ENCODE data around the gene SMIM12. TPM values are rescaled to one million over a fixed set of nuclear protein-coding genes. Genes with fewer than 3 reads are reported as not detected.

The SMIM12 gene, protein sequence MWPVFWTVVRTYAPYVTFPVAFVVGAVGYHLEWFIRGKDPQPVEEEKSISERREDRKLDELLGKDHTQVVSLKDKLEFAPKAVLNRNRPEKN
- total RNA-seq = 10 to 100 TPM; 40.9 to 42.2 TPM
- 10 to 100 TPM; 59.1 to 77.3 (median 71.7) TPM for polyA plus RNA-seq
- total RNA-seq = 41.7 to 96.1 (median 61.6) reads per million in 6 experiments

DNA sequence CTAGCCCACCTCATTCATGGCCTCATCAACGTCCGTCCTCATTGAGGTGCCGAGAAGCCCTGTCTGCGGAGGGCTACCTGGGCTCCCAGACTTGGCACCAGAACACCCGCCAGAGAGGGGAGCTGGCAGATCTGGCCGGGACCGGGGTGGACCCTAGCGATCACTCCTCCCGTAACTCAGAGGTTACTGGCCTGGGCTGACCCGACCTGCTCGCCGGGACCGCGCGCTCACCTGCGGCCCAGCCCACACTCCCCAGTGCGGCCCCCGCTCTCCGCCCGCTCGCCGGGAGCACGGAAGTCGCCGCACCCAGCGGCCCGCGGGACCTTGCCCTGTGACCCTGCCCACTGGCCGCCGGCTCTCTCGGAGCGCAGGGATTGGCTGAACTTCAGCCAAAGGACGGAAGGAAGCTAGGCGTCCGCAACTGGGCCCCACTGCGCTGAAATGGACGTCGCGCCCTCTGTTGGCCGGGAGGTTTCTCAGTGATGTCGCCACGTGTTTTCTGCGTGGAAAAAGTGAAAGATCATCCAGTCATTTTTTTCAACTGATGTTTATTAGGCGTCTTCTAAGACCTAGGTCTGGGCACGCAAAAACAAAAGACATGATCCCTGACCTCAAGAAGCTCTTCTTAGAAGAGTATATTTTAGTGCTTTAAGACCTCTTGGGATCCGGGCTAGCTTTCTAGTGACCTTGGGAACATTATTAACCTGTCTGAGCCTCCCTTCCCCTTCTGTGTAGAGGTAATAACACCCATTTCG lies at the start of gene SMIM12:
TSS of gene SMIM12 (minus strand) at position 304 of the 755 bp plus-strand sequence. CDS start 3,772 bp downstream, outside the sequence.
- H3K27ac Mint-ChIP-seq = peak within 1 kb of the TSS; percentile 91 to 99 (median 96)
- H3K4me3 Mint-ChIP-seq = peak within 1 kb of the TSS; percentile 82 to 98 (median 96)
- H3K36me3 Mint-ChIP-seq = peaks cover 0 to 16% (median 4%) of the 10 kb centered on the region in 3 donors
- POLR2A ChIA-PET = interaction anchor here (0.7 to 2.2 kb wide), 5 partner anchors 8 to 333 kb away, joined by 4 to 14 read pairs (median 5); partner anchors contain the start of genes SFPQ, TMEM35B and ZMYM6
- H3K4me1 Mint-ChIP-seq = peaks cover 41 to 69% (median 66%) of the 10 kb centered on the region in 4 donors
- no peaks in the 10 kb centered on the region for H3K9me3 Mint-ChIP-seq
- peak; percentile 69 to 90 (median 79) for DNase-seq
- no peaks in the 10 kb centered on the region for H3K27me3 Mint-ChIP-seq
- ATAC-seq = peak; percentile 90 to 96

DNA sequence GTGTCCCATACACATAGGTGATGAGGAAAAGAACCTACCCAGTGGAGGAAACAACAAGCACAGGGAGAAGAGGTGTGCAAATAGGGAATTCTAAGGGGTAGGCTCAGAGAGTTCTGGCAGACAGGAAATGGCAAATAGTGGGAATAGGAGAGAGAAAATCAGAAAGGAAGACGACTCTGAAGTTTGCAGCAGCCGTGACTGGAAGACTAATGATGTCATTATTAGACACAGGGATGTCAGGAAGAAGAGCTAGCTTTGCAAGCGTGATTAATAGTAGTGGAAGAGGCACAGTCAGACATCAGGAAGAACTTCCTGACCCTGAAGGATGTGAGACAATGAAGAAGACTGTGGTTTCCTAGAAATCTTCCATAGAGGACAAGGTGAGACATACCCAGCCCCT lies 48.8 kb upstream of the SMIM12 start:
- H3K4me1 Mint-ChIP-seq = peaks cover 0 to 2% (median 0%) of the 10 kb centered on the region in 4 donors
- DNase-seq (no peak), ATAC-seq (no peak)
- no peak overlapping the region for H3K27ac Mint-ChIP-seq
- H3K27me3 Mint-ChIP-seq = peaks cover 6 to 22% (median 15%) of the 10 kb centered on the region in 5 donors
- no peak overlapping the region for H3K4me3 Mint-ChIP-seq
- peaks cover 0 to 2% (median 0%) of the 10 kb centered on the region in 9 donors for H3K9me3 Mint-ChIP-seq
- POLR2A ChIA-PET = no interaction called here
- H3K36me3 Mint-ChIP-seq = peaks cover 0 to 5% (median 0%) of the 10 kb centered on the region in 3 donors

DNA sequence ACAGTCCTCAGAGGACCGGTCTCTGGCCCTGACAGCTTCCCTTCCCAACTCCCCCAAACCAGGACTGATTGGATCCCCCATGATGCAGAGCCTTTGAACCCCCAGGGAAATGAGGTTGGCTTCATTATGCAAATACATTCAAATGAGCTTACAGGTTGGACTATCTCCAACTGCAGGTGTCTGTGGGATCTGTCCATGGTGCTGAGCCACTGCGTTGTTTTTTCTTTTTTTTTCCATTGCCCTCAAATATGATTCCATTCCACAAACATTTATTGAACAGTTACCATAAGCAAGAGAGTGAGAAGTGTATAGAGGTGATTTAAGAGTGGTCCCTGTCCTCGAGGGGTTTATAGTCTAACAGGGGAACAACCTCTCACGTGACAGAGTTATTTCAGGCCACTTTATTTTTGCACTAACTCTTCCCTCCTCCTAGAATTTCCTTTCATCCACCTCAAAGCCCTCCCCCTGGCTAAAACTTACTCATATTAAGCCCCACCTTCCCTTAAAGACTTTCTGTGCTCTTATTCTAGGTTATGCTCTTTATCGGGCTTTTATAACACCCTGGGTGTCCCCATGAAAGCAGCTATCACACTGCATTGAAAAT lies 48.0 kb upstream of the SMIM12 start:
- POLR2A ChIA-PET = interaction anchor here (0.5 kb wide), 1 partner anchor 43 kb away, joined by 4 read pairs; no protein-coding TSS in a partner anchor
- ATAC-seq = no peak
- H3K27ac Mint-ChIP-seq = no peak overlapping the region
- H3K9me3 Mint-ChIP-seq = peaks cover 0 to 2% (median 0%) of the 10 kb centered on the region in 9 donors
- H3K4me3 Mint-ChIP-seq = no peak overlapping the region
- H3K36me3 Mint-ChIP-seq = peaks cover 0 to 5% (median 0%) of the 10 kb centered on the region in 3 donors
- DNase-seq = no peak
- peaks cover 0 to 2% (median 0%) of the 10 kb centered on the region in 4 donors for H3K4me1 Mint-ChIP-seq
- H3K27me3 Mint-ChIP-seq = peaks cover 9 to 25% (median 15%) of the 10 kb centered on the region in 5 donors

DNA sequence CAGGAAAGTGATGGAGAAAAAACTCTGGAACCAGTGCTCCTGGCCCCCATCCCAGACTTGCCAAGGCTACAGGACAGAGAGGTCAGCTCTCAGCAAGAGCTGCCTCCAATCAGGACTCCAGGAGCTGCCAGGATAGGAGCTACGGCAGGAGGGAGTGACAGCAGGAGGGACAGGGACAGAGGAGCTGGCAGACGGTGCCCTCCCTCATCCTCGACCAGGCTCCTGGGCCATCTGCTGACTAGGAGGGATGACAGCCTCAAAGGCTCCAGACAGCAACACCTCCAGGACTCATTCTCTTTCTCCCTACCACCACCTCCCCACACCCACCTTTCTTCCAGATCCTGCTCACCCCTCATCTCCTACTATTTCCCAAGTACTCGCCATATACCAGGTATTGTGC lies 47.2 kb upstream of the SMIM12 start:
- Mint-ChIP-seq H3K9me3 (peaks cover 0 to 2% (median 0%) of the 10 kb centered on the region in 9 donors), H3K27ac (no peak overlapping the region), H3K36me3 (peaks cover 0 to 5% (median 0%) of the 10 kb centered on the region in 3 donors), H3K4me1 (peaks cover 0 to 2% (median 0%) of the 10 kb centered on the region in 4 donors), H3K27me3 (peaks cover 9 to 30% (median 20%) of the 10 kb centered on the region in 5 donors), H3K4me3 (no peak overlapping the region)
- DNase-seq (no peak), ATAC-seq (no peak)
- POLR2A ChIA-PET = no interaction called here

DNA sequence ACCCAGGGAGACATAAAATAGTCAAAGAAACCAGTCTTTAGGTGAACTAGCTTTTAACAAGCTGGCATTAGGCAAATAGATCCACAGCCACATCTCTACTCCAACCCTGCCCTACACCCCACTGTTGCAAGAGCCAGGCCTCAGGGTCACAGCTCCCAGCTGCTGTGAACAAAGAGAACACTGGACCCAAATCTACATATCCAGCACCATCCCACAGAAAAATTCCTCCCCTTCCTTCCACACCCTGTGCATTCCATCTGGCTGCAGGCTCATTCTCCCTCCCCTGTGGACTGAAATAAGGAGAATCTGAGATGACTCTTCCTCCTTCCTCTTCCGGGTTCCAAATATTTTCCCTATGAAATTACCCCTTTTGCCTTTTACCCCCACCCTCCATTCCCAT lies 46.7 kb upstream of the SMIM12 start:
- Mint-ChIP-seq H3K27ac (no peak overlapping the region), H3K9me3 (peaks cover 0 to 2% (median 0%) of the 10 kb centered on the region in 9 donors), H3K4me1 (peaks cover 0 to 2% (median 0%) of the 10 kb centered on the region in 4 donors), H3K4me3 (no peak overlapping the region), H3K27me3 (peaks cover 11 to 35% (median 25%) of the 10 kb centered on the region in 5 donors), H3K36me3 (peaks cover 0 to 5% (median 0%) of the 10 kb centered on the region in 3 donors)
- no peak for ATAC-seq
- POLR2A ChIA-PET = no interaction called here
- DNase-seq = no peak

DNA sequence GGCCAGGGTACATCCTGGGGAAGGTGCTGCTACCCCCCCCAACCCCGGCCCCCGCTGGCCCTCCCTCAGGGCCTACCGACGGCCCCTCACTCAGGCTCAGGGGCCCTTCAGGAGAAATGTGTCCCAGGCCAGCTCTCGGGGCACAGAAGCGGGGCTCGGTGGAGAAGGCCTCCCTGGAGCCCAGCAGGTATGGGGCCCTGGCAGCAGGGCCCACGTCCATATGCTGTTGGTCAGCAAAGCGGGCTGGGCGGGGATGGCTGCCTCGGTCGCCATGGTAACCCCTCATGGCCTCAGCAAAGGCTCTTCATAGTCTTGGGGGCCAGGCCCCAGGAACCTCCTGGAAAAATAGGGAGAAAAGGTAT lies 45.5 kb upstream of the SMIM12 start:
- no peak overlapping the region for H3K4me3 Mint-ChIP-seq
- DNase-seq (no peak), ATAC-seq (no peak)
- H3K36me3 Mint-ChIP-seq = peaks cover 0 to 5% (median 0%) of the 10 kb centered on the region in 3 donors
- no peak overlapping the region for H3K27ac Mint-ChIP-seq
- POLR2A ChIA-PET = no interaction called here
- H3K4me1 Mint-ChIP-seq = peaks cover 0 to 2% (median 0%) of the 10 kb centered on the region in 4 donors
- H3K27me3 Mint-ChIP-seq = peaks cover 15 to 45% (median 36%) of the 10 kb centered on the region in 5 donors
- H3K9me3 Mint-ChIP-seq = peaks cover 0 to 2% (median 0%) of the 10 kb centered on the region in 9 donors

DNA sequence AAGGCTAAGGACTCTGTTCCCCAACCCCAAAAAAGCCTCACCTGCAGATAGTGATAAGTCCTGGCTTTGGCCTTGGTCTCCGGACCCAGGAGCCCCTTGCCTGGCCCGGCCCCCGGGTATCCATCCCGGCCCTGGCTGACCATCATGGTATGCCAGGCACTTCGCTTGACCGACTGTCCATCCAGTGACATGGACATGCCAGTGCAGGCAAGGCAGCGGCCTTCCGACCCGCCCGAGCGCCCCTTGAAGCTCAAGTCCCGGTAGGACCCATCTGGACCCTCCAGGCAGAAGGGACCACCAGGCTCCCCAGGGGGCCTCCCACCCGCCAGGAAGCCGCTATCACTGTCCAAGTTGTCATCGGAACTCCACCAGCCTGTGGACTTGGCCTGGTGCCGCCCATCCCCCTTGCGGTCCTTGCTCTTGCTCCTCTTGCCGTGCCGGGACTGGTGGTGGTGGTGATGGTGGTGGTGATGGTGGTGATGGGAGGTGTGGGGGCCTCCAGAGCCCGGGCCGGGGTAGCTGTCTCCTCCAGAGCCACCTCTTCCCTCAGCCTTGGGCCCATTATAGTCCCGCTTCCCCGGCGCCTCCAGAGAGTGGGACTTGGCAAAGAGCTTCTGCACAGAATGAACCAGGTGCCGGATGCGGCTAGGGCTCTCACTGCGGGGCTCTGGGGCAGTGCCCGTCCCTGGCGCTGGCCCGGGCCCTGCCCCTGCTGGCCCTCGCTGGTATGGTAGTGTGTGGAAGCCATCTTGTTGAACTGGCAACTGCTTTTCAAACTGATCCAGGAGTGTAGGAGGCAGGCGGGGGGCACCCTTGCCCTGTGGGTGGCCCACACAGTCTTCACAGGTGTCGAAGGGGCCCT lies 44.9 kb upstream of the SMIM12 start:
- Mint-ChIP-seq H3K27ac (no peak overlapping the region), H3K36me3 (peaks cover 0 to 5% (median 0%) of the 10 kb centered on the region in 3 donors), H3K9me3 (peaks cover 0 to 2% (median 0%) of the 10 kb centered on the region in 9 donors), H3K4me3 (no peak overlapping the region), H3K27me3 (peaks cover 15 to 45% (median 35%) of the 10 kb centered on the region in 5 donors), H3K4me1 (peaks cover 0 to 2% (median 0%) of the 10 kb centered on the region in 4 donors)
- POLR2A ChIA-PET = no interaction called here
- DNase-seq (no peak), ATAC-seq (no peak)

DNA sequence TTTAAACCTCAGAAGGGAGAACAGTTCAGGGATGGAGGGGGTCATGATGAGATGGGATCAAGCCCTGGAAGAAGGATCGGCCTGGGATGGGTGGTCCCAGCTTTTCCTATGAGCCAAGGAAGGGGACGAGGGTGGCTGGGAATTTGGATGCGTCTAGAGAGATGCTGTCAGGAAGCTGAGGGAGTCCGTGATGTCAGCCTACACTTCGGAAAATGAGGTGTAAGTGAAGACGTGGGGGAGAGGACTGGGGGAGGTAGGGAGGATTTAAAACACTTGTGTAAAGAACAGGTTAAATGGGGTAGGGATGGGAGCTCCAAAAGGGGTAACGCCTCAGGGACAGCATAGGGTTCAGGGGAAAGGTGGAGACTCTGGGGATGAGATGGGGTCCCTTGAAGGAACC lies 42.4 kb upstream of the SMIM12 start:
- no peak overlapping the region for H3K27ac Mint-ChIP-seq
- H3K4me1 Mint-ChIP-seq = peaks cover 0 to 6% (median 4%) of the 10 kb centered on the region in 4 donors
- no peaks in the 10 kb centered on the region for H3K36me3 Mint-ChIP-seq
- DNase-seq (no peak), ATAC-seq (no peak)
- POLR2A ChIA-PET = no interaction called here
- peaks cover 11 to 35% (median 26%) of the 10 kb centered on the region in 5 donors for H3K27me3 Mint-ChIP-seq
- H3K4me3 Mint-ChIP-seq = no peak overlapping the region
- H3K9me3 Mint-ChIP-seq = peaks cover 0 to 2% (median 0%) of the 10 kb centered on the region in 9 donors

DNA sequence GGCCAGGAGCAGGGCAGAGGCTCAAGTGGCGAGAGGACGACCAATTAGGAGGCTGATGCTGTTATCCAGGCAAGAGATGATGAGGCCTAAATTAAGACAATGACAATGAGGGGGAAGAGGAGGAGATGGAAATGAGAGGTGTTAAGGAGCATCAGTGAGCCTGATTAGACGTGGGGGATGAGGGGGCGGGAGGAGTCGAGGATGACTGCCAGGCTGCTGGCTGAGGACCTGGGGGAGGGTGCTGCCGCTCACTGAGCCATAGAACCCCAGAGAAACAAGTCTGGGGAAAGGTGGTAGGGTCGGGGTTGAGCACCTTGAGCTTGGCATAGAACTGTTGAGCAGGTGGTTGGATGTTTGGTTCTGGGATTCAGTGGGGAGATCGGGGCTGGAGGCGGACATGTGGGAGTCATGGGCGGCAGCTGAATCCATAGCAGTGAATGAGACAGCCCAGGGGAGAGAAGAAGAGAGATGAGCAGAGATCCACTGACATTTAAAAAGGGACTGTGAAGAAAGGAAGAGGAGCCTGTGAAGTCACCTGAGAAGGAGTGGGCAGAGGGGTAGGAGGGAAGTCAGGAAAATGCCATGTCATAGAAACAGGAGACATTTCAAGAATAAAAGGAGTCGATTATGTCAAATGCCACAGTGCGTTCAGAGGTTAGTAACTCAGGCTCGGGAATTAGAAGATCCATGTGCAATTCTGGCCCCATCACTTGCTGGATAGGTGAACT lies 41.4 kb upstream of the SMIM12 start:
- H3K4me1 Mint-ChIP-seq = peaks cover 0 to 6% (median 4%) of the 10 kb centered on the region in 4 donors
- POLR2A ChIA-PET = no interaction called here
- ATAC-seq (no peak), DNase-seq (no peak)
- H3K4me3 Mint-ChIP-seq = no peak overlapping the region
- H3K27me3 Mint-ChIP-seq = peaks cover 11 to 28% (median 22%) of the 10 kb centered on the region in 5 donors
- H3K27ac Mint-ChIP-seq = no peak overlapping the region
- H3K9me3 Mint-ChIP-seq = no peaks in the 10 kb centered on the region
- H3K36me3 Mint-ChIP-seq = no peaks in the 10 kb centered on the region

DNA sequence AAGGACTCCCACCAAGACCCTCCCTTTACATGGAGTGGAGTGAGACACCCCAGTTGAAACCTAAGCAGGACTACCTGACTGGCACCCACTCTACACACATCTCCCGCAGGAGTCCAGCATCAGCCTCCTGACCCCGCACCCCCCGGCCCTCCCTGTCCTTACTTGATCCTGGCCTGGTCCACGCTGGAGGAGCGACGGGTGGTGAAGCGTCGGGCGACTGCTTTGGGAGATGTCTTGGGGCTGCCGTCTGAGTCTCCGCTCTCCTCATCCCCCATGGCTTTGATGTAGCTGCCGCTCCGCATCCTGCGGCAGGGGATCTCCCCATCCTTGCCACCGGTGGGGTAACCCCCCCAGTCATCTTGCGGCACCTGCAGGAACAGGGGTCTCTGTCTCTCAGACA lies 40.4 kb upstream of the SMIM12 start:
- no peak overlapping the region for H3K4me3 Mint-ChIP-seq
- no peaks in the 10 kb centered on the region for H3K36me3 Mint-ChIP-seq
- no peaks in the 10 kb centered on the region for H3K9me3 Mint-ChIP-seq
- DNase-seq (no peak), ATAC-seq (no peak)
- no peak overlapping the region for H3K27ac Mint-ChIP-seq
- H3K4me1 Mint-ChIP-seq = peaks cover 0 to 6% (median 4%) of the 10 kb centered on the region in 4 donors
- peaks cover 11 to 28% (median 22%) of the 10 kb centered on the region in 5 donors for H3K27me3 Mint-ChIP-seq
- POLR2A ChIA-PET = no interaction called here

DNA sequence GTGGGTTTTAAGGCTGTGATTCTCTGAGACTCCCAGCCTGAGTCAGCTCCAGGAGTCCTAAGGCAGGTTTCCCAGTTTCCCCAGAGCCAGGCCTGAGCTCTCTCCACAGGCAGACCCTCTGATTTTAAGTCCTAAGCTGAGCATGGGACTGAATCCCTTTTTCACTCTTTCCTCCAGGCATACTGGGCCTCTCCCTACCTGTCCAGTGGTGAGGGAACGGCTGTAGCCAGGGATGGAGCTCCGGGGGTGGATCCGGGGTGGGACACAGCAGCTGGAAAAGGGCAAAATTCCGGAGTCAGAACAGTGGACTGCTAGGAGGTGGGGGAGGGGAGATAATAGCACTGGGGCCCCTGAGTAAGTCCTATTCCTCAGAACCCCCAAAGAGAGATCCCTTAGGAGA lies 39.9 kb upstream of the SMIM12 start:
- Mint-ChIP-seq H3K36me3 (no peaks in the 10 kb centered on the region), H3K9me3 (no peaks in the 10 kb centered on the region), H3K4me3 (no peak overlapping the region), H3K27ac (no peak overlapping the region), H3K4me1 (peaks cover 0 to 6% (median 4%) of the 10 kb centered on the region in 4 donors), H3K27me3 (peaks cover 11 to 28% (median 22%) of the 10 kb centered on the region in 5 donors)
- POLR2A ChIA-PET = no interaction called here
- DNase-seq (no peak), ATAC-seq (no peak)

Data from naive thymus-derived CD8-positive, alpha-beta T cell (primary cell).